A673 (cell line): Measurements from ENCODE around the gene APBA3. TPM values are rescaled to one million over a fixed set of nuclear protein-coding genes. Genes with fewer than 3 reads are reported as not detected.

Experiments used
- BruUV-seq: library from RNA; stranded (reverse); fragments of 400-500 nt; replicated peaks from 2 replicates; lab custom pipeline; 2021; lab: Mats Ljungman, UMichigan
- CTCF ChIA-PET: fragments of 300-600 bp; sonication (Branson Sonifier 250); formaldehyde crosslinking; loops from one replicate; lab custom pipeline; 2022; ENCODE audit warnings: antibody characterized with exemption; lab: Charles Lee
- POLR2A ChIA-PET: fragments of 300-600 bp; sonication (Branson Sonifier 250); formaldehyde crosslinking; loops from one replicate; lab custom pipeline; 2022; ENCODE audit warnings: antibody characterized with exemption; ENCODE audit not compliant: low non-redundant PET; lab: Charles Lee
- DNase-seq: peaks from one replicate; pipeline ENCODE4 v3.0.0-alpha.2; 2015; ENCODE audit warnings: low spot score
- H3K27ac ChIP-seq: fragments of 200-600 bp; sonication (generic); 2 replicates; pipeline ENCODE4 v1.5.1; 2016; ENCODE audit warnings: mixed run types, low read depth, mild to moderate bottlenecking, mixed read lengths, antibody characterized with exemption, low read length; ENCODE audit not compliant: poor library complexity, severe bottlenecking
- H3K27me3 ChIP-seq: fragments of 200-600 bp; sonication (generic); replicated peaks from 2 replicates; pipeline ENCODE4 v1.6.1; 2017; ENCODE audit warnings: mixed run types, low read depth, mild to moderate bottlenecking, mixed read lengths, antibody characterized with exemption, low read length; ENCODE audit not compliant: insufficient read depth, poor library complexity
- H3K36me3 ChIP-seq: fragments of 200-600 bp; sonication (generic); 2 replicates; pipeline ENCODE4 v1.6.1; 2016; ENCODE audit warnings: mixed run types, mild to moderate bottlenecking, mixed read lengths, antibody characterized with exemption, low read length; ENCODE audit not compliant: insufficient read depth, poor library complexity, severe bottlenecking
- H3K4me1 ChIP-seq: fragments of 200-600 bp; sonication (generic); 2 replicates; pipeline ENCODE4 v1.6.1; 2017; ENCODE audit warnings: mixed run types, mild to moderate bottlenecking, mixed read lengths, antibody characterized with exemption, low read length; ENCODE audit not compliant: insufficient read depth, poor library complexity, severe bottlenecking
- H3K4me3 ChIP-seq: fragments of 200-600 bp; sonication (generic); 2 replicates; pipeline ENCODE4 v1.5.1; 2016; ENCODE audit warnings: low read depth, mixed run types, mild to moderate bottlenecking, mixed read lengths, low read length; ENCODE audit not compliant: poor library complexity, severe bottlenecking
- H3K9me3 ChIP-seq: fragments of 200-600 bp; sonication (generic); 2 replicates; pipeline ENCODE4 v1.6.1; 2016; ENCODE audit warnings: mixed run types, low read depth, mild to moderate bottlenecking, mixed read lengths, antibody characterized with exemption, low read length; ENCODE audit not compliant: poor library complexity, severe bottlenecking
- CTCF ChIP-seq: fragments of 300-800, 200-600 bp; sonication (generic); conservative IDR thresholded peaks from 2 replicates; pipeline ENCODE4 v1.5.1; 2017; ENCODE audit warnings: low read depth, mild to moderate bottlenecking, antibody characterized with exemption, low read length, moderate library complexity, mixed read lengths
- EZH2 ChIP-seq: fragments of 200-600 bp; sonication (generic); IDR thresholded peaks from 2 replicates; pipeline ENCODE4 v1.6.1; 2017; ENCODE audit warnings: borderline replicate concordance, low read depth, mild to moderate bottlenecking, mixed read lengths, antibody characterized with exemption, low read length; ENCODE audit not compliant: poor library complexity, severe bottlenecking
- intact Hi-C: fragments of 100-400 bp; cut with micrococcal nuclease; formaldehyde crosslinking; loops from one replicate; pipeline ENCODE4 v1.10.0; 2022; ENCODE audit not compliant: unreplicated experiment
- total RNA-seq: library from RNA; stranded (reverse); gene quantifications from 2 replicates; pipeline ENCODE4 v1.2.3, GENCODE V29; 2021

The APBA3 gene
- total RNA-seq, 1 experiment from 2014 or later, result 30.0 TPM

DNA sequence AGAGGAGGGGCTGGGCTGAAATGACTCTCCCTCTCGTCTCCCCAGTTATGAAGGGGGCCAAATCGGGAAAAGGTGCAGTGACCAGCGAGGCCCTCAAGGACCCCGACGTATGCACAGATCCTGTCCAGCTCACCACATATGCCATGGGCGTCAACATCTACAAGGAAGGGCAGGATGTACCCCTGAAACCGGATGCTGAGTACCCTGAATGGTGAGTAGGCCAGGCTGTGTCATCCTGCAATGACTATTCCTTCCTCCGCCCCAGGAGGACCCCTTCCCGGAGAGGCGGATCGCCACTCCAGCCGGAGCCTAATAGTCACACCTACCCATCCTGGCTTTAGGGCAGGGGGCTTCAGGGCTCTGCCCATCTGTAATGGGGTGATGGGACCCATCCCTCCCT is 3.6 kb upstream of the APBA3 start:
- ChIA-PET CTCF (no interaction called here), POLR2A (no interaction called here)
- Histone ChIP-seq H3K9me3 (no peaks in the 10 kb centered on the region), H3K27me3 (no peaks in the 10 kb centered on the region), H3K27ac (no peak overlapping the region), H3K36me3 (no peaks in the 10 kb centered on the region), H3K4me3 (no peak overlapping the region), H3K4me1 (peaks cover 10% of the 10 kb centered on the region)
- BruUV-seq, result no TSS peak
- DNase-seq, result no peak
- TF ChIP-seq CTCF (no peak), EZH2 (no peak)
- intact Hi-C loops, result no loop called here

GRCh38 chr19:3762501-3763459 is 1.3 kb upstream of the APBA3 start, which contains the start of gene MRPL54:
Gene MRPL54, plus strand, starts transcription at chr19:3762682. Its CDS starts 19 bp downstream, at chr19:3762701.
- BruUV-seq, result TSS peak; percentile 98
- peak; percentile 99 for DNase-seq
- H3K9me3 ChIP-seq, result no peaks in the 10 kb centered on the region
- intact Hi-C loops, result no loop called here
- ChIA-PET CTCF (interaction anchor here (0.6 to 1.4 kb wide), 2 partner anchors 225 to 534 kb away, joined by 5 to 8 read pairs; no protein-coding TSS in a partner anchor), POLR2A (interaction anchor here (0.6 to 0.7 kb wide), 3 partner anchors 16 to 225 kb away, joined by 3 to 29 read pairs (median 3); no protein-coding TSS in a partner anchor)
- H3K27ac ChIP-seq, result peak within 1 kb of the TSS; percentile 96
- no peak for TF ChIP-seq CTCF
- TF ChIP-seq EZH2, result no peak
- H3K36me3 ChIP-seq, result peaks cover 3% of the 10 kb centered on the region
- H3K4me1 ChIP-seq, result peaks cover 10% of the 10 kb centered on the region
- peak within 1 kb of the TSS; percentile 100 for H3K4me3 ChIP-seq
- H3K27me3 ChIP-seq, result no peaks in the 10 kb centered on the region

- POLR2A ChIA-PET, result interaction anchor here (0.6 kb wide), 1 partner anchor 15 kb away, joined by 3 read pairs; no protein-coding TSS in a partner anchor
- CTCF ChIA-PET, result interaction anchor here (1.4 kb wide), 1 partner anchor 226 kb away, joined by 5 read pairs; no protein-coding TSS in a partner anchor
- H3K9me3 ChIP-seq, result no peaks in the 10 kb centered on the region
- intact Hi-C loops, result no loop called here
- H3K4me1 ChIP-seq, result peaks cover 10% of the 10 kb centered on the region
- peak overlapping the region; percentile 96 for H3K27ac ChIP-seq
- no peak for TF ChIP-seq EZH2
- DNase-seq, result no peak
- H3K27me3 ChIP-seq, result no peaks in the 10 kb centered on the region
- H3K4me3 ChIP-seq, result peak overlapping the region; percentile 100
- BruUV-seq, result no TSS peak
- peaks cover 3% of the 10 kb centered on the region for H3K36me3 ChIP-seq
Observed at GRCh38 chr19:3762130-3762473, 610 bp upstream of the APBA3 start.
